Measurements from ENCODE around the gene MYT1. TPM values are rescaled to one million over a fixed set of nuclear protein-coding genes. Genes with fewer than 3 reads are reported as not detected.

The MYT1 gene
- total RNA-seq (0.03 and 0.08 TPM in 2 replicates), polyA plus RNA-seq (0.05 and 0.06 TPM in 2 replicates)

GRCh38 chr20:64164123-64164836 is at the start of gene MYT1:
Gene MYT1, plus strand, starts transcription at chr20:64164452. Its CDS starts 34,410 bp downstream, at chr20:64198862.
- no peak within 1 kb of the TSS for H3K27ac ChIP-seq
- H3K36me3 ChIP-seq (replicated peaks; ENCODE audit: insufficient read depth, low read depth): no peaks in the 10 kb centered on the region
- no peak within 1 kb of the TSS for H3K4me3 ChIP-seq
- H3K9me3 ChIP-seq (ENCODE audit: low read depth): no peaks in the 10 kb centered on the region
- H2AFZ ChIP-seq: no peak within 1 kb of the TSS
- H3K4me1 ChIP-seq (ENCODE audit: insufficient read depth): no peaks in the 10 kb centered on the region
- H3K9me2 ChIP-seq (replicated peaks; ENCODE audit: insufficient read depth): no peaks in the 10 kb centered on the region
- WGBS (ENCODE audit: low lambda C conversion rate, missing lambda C conversion rate): 80% methylated on average over 21 of the region's 21 CpGs
- no peak within 1 kb of the TSS for H3K4me2 ChIP-seq
- H4K20me1 ChIP-seq (ENCODE audit: insufficient read depth, poor library complexity, severe bottlenecking): no peaks in the 10 kb centered on the region
- no peak for TF ChIP-seq EZH2phosphoT487 (IDR thresholded peaks at IDR 0.05; ENCODE audit: low read depth, severe bottlenecking, unreplicated experiment)
- TF ChIP-seq EZH2 (IDR thresholded peaks at IDR 0.05; ENCODE audit: borderline replicate concordance): no peak
- H3K79me2 ChIP-seq: no peaks in the 10 kb centered on the region
- DNase-seq (ENCODE audit: low spot score): no peak
- H3K27me3 ChIP-seq: peaks cover 62% of the 10 kb centered on the region

- Histone ChIP-seq H3K4me1 (ENCODE audit: insufficient read depth) (peaks cover 4% of the 10 kb centered on the region), H3K36me3 (replicated peaks; ENCODE audit: insufficient read depth, low read depth) (no peaks in the 10 kb centered on the region), H3K27ac (no peak overlapping the region), H3K9me2 (replicated peaks; ENCODE audit: insufficient read depth) (no peaks in the 10 kb centered on the region), H3K9me3 (ENCODE audit: low read depth) (no peaks in the 10 kb centered on the region), H3K79me2 (no peaks in the 10 kb centered on the region), H2AFZ (no peak overlapping the region), H3K27me3 (no peaks in the 10 kb centered on the region), H4K20me1 (ENCODE audit: insufficient read depth, poor library complexity, severe bottlenecking) (no peaks in the 10 kb centered on the region), H3K4me2 (no peak overlapping the region), H3K4me3 (no peak overlapping the region)
- WGBS (ENCODE audit: low lambda C conversion rate, missing lambda C conversion rate): 77% methylated on average over 14 of the region's 14 CpGs
- no peak for TF ChIP-seq CTCF (IDR thresholded peaks at IDR 0.05; ENCODE audit: poor library complexity)
- no peak for DNase-seq (ENCODE audit: low spot score)
Observed at GRCh38 chr20:64115171-64115911, 48.9 kb upstream of the MYT1 start.

- Histone ChIP-seq H3K9me3 (ENCODE audit: low read depth) (no peaks in the 10 kb centered on the region), H3K27ac (no peak overlapping the region), H3K27me3 (no peaks in the 10 kb centered on the region), H4K20me1 (ENCODE audit: insufficient read depth, poor library complexity, severe bottlenecking) (no peaks in the 10 kb centered on the region), H3K4me2 (no peak overlapping the region), H3K4me3 (no peak overlapping the region), H3K36me3 (replicated peaks; ENCODE audit: insufficient read depth, low read depth) (no peaks in the 10 kb centered on the region), H3K4me1 (ENCODE audit: insufficient read depth) (peaks cover 4% of the 10 kb centered on the region), H3K9me2 (replicated peaks; ENCODE audit: insufficient read depth) (no peaks in the 10 kb centered on the region), H2AFZ (no peak overlapping the region), H3K79me2 (no peaks in the 10 kb centered on the region)
- 90% methylated on average over 21 of the region's 21 CpGs for WGBS (ENCODE audit: low lambda C conversion rate, missing lambda C conversion rate)
- TF ChIP-seq EZH2 (IDR thresholded peaks at IDR 0.05; ENCODE audit: borderline replicate concordance): no peak
- TF ChIP-seq CTCF (IDR thresholded peaks at IDR 0.05; ENCODE audit: poor library complexity): no peak
- TF ChIP-seq EZH2phosphoT487 (IDR thresholded peaks at IDR 0.05; ENCODE audit: low read depth, severe bottlenecking, unreplicated experiment): no peak
- no peak for DNase-seq (ENCODE audit: low spot score)
Observed at GRCh38 chr20:64116016-64116415, 48.2 kb upstream of the MYT1 start.

Measured in hepatocyte (in vitro differentiated cells).